ENCODE measurements around the gene AMOT. TPM values are rescaled to one million over a fixed set of nuclear protein-coding genes. Genes with fewer than 3 reads are reported as not detected.

AMOT gene
- total RNA-seq, 1 experiment from 2014 or later, result 4.0 TPM

GRCh38 chrX:112874614-112875013 is 34.0 kb upstream of the AMOT start:
- Histone ChIP-seq H3K27me3 (ENCODE audit: control insufficient read depth, insufficient read depth, low read length) (no peaks in the 10 kb centered on the region), H3K27ac (ENCODE audit: low read length) (no peak overlapping the region), H3K4me3 (ENCODE audit: low read depth in 2 of 2, low read length in 2 of 2) (no peak overlapping the region), H3K9me3 (ENCODE audit: control insufficient read depth, insufficient read depth, low read depth, low read length) (no peaks in the 10 kb centered on the region), H3K36me3 (ENCODE audit: control insufficient read depth, insufficient read depth, low read length) (no peaks in the 10 kb centered on the region), H3K4me1 (ENCODE audit: control insufficient read depth, insufficient read depth, low read length) (no peaks in the 10 kb centered on the region)
- BruUV-seq (replicated peaks), result no TSS peak
- ATAC-seq (no peak), DNase-seq (ENCODE audit: low read depth, low spot score) (no peak)
- ChIA-PET POLR2A (no interaction called here), CTCF (interaction anchor here (0.6 kb wide), 1 partner anchor 83 kb away, joined by 3 read pairs; no protein-coding TSS in a partner anchor)
- intact Hi-C loops (cut with micrococcal nuclease; ENCODE audit: unreplicated experiment), result no loop called here
- TF ChIP-seq POLR2AphosphoS5 (IDR thresholded peaks at IDR 0.05; ENCODE audit: low read depth, low read length) (no peak), TCF7L2 (IDR thresholded peaks at IDR 0.05; ENCODE audit: low read depth, low read length) (no peak), SIN3A (IDR thresholded peaks at IDR 0.05; ENCODE audit: borderline replicate concordance, insufficient read depth, low read depth, low read length) (no peak)
- TF ChIP-seq, protein P1, sequence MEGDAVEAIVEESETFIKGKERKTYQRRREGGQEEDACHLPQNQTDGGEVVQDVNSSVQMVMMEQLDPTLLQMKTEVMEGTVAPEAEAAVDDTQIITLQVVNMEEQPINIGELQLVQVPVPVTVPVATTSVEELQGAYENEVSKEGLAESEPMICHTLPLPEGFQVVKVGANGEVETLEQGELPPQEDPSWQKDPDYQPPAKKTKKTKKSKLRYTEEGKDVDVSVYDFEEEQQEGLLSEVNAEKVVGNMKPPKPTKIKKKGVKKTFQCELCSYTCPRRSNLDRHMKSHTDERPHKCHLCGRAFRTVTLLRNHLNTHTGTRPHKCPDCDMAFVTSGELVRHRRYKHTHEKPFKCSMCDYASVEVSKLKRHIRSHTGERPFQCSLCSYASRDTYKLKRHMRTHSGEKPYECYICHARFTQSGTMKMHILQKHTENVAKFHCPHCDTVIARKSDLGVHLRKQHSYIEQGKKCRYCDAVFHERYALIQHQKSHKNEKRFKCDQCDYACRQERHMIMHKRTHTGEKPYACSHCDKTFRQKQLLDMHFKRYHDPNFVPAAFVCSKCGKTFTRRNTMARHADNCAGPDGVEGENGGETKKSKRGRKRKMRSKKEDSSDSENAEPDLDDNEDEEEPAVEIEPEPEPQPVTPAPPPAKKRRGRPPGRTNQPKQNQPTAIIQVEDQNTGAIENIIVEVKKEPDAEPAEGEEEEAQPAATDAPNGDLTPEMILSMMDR (IDR thresholded peaks at IDR 0.05), result no peak
- TF ChIP-seq, protein P2, sequence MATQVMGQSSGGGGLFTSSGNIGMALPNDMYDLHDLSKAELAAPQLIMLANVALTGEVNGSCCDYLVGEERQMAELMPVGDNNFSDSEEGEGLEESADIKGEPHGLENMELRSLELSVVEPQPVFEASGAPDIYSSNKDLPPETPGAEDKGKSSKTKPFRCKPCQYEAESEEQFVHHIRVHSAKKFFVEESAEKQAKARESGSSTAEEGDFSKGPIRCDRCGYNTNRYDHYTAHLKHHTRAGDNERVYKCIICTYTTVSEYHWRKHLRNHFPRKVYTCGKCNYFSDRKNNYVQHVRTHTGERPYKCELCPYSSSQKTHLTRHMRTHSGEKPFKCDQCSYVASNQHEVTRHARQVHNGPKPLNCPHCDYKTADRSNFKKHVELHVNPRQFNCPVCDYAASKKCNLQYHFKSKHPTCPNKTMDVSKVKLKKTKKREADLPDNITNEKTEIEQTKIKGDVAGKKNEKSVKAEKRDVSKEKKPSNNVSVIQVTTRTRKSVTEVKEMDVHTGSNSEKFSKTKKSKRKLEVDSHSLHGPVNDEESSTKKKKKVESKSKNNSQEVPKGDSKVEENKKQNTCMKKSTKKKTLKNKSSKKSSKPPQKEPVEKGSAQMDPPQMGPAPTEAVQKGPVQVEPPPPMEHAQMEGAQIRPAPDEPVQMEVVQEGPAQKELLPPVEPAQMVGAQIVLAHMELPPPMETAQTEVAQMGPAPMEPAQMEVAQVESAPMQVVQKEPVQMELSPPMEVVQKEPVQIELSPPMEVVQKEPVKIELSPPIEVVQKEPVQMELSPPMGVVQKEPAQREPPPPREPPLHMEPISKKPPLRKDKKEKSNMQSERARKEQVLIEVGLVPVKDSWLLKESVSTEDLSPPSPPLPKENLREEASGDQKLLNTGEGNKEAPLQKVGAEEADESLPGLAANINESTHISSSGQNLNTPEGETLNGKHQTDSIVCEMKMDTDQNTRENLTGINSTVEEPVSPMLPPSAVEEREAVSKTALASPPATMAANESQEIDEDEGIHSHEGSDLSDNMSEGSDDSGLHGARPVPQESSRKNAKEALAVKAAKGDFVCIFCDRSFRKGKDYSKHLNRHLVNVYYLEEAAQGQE (IDR thresholded peaks at IDR 0.05; ENCODE audit: insufficient read depth in 1 of 2, low read depth in 2 of 2, low read length in 1 of 2), result no peak
- in situ Hi-C loops (cut with HindIII; ENCODE audit: low pct_unique_long_range_greater_than_20kb, low sequenced_read_pairs), result no loop called here

GRCh38 chrX:112874175-112874574 is 33.5 kb upstream of the AMOT start:
- POLR2A ChIA-PET, result no interaction called here
- ATAC-seq (no peak), DNase-seq (ENCODE audit: low read depth, low spot score) (no peak)
- TF ChIP-seq, protein P1 (IDR thresholded peaks at IDR 0.05), result peak; percentile 12; the same call in 1 of the 2 replicates
- no peak for TF ChIP-seq TCF7L2 (IDR thresholded peaks at IDR 0.05; ENCODE audit: low read depth, low read length)
- no peaks in the 10 kb centered on the region for H3K9me3 ChIP-seq (ENCODE audit: control insufficient read depth, insufficient read depth, low read depth, low read length)
- BruUV-seq (replicated peaks), result no TSS peak
- H3K27ac ChIP-seq (ENCODE audit: low read length), result no peak overlapping the region
- CTCF ChIA-PET, result interaction anchor here (0.6 kb wide), 1 partner anchor 83 kb away, joined by 3 read pairs; no protein-coding TSS in a partner anchor
- no peaks in the 10 kb centered on the region for H3K27me3 ChIP-seq (ENCODE audit: control insufficient read depth, insufficient read depth, low read length)
- no peak overlapping the region for H3K4me3 ChIP-seq (ENCODE audit: low read depth in 2 of 2, low read length in 2 of 2)
- intact Hi-C loops (cut with micrococcal nuclease; ENCODE audit: unreplicated experiment), result no loop called here
- in situ Hi-C loops (cut with HindIII; ENCODE audit: low pct_unique_long_range_greater_than_20kb, low sequenced_read_pairs), result no loop called here
- no peaks in the 10 kb centered on the region for H3K4me1 ChIP-seq (ENCODE audit: control insufficient read depth, insufficient read depth, low read length)
- H3K36me3 ChIP-seq (ENCODE audit: control insufficient read depth, insufficient read depth, low read length), result no peaks in the 10 kb centered on the region

All from Panc1 (cell line).